ENCODE data around the gene CCL11.
A peak's percentile ranks its signal among the peaks of the same experiment; 100 is the strongest.
"Not testable (repeated sequence)": the region's sequence is repeated elsewhere in the genome, so short reads cannot be mapped to it uniquely, and the experiment has no call there.

The CCL11 gene

GRCh38 chr17:34312080-34312479, 26.5 kb downstream of the CCL11 start:
- no peak for DNase-seq

GRCh38 chr17:34313164-34313563, 27.6 kb downstream of the CCL11 start:
- no peak for DNase-seq

- DNase-seq: no peak
Observed at GRCh38 chr17:34314279-34314678, 28.7 kb downstream of the CCL11 start.

GRCh38 chr17:34318474-34318873, 32.9 kb downstream of the CCL11 start:
- peak in 1 of 5 experiments; percentile 25 for DNase-seq

GRCh38 chr17:34319039-34319483, 33.5 kb downstream of the CCL11 start, which contains the start of gene CCL8:
TSS of gene CCL8 (plus strand) at chr17:34319435. CDS start at chr17:34319502, 67 bp downstream.
- DNase-seq: no peak

GRCh38 chr17:34321964-34322363, 36.4 kb downstream of the CCL11 start:
- DNase-seq: no peak

GRCh38 chr17:34327580-34327979, 42.0 kb downstream of the CCL11 start:
- not testable (repeated sequence) for DNase-seq

- no peak for DNase-seq
Observed at GRCh38 chr17:34337701-34338100, 52.2 kb downstream of the CCL11 start.
